DOHH2 (cell line): Measurements from ENCODE around the gene ASB13.

ENCODE experiments used
- H3F3A ChIP-seq: fragments of 200-600 bp; sonication (generic), shearing (Covaris generic); 2 replicates; pipeline ENCODE4 v1.6.0; 2016; ENCODE audit warnings: antibody characterized with exemption, mild to moderate bottlenecking; ENCODE audit not compliant: control insufficient read depth, insufficient read depth
- H3K27ac ChIP-seq: fragments of 200-600 bp; sonication (generic); 2 replicates; pipeline ENCODE4 v1.5.1; 2014; ENCODE audit warnings: low read depth, mild to moderate bottlenecking, low read length, moderate library complexity
- H3K27me3 ChIP-seq: fragments of 200-600 bp; sonication (generic); 2 replicates; pipeline ENCODE4 v1.6.1; 2014; ENCODE audit warnings: mild to moderate bottlenecking, low read length, mixed read lengths; ENCODE audit not compliant: control insufficient read depth
- H3K36me3 ChIP-seq: fragments of 200-600 bp; sonication (generic); 2 replicates; pipeline ENCODE4 v1.6.1; 2014; ENCODE audit warnings: mild to moderate bottlenecking, low read length, moderate library complexity, mixed read lengths; ENCODE audit not compliant: control insufficient read depth
- H3K4me1 ChIP-seq: fragments of 200-600 bp; sonication (generic); 2 replicates; pipeline ENCODE4 v1.6.1; 2014; ENCODE audit warnings: mild to moderate bottlenecking, low read length, mixed read lengths; ENCODE audit not compliant: control insufficient read depth
- H3K4me2 ChIP-seq: fragments of 200-600 bp; sonication (generic); 2 replicates; pipeline ENCODE4 v1.6.0; 2014; ENCODE audit warnings: mild to moderate bottlenecking, low read length, moderate library complexity
- H3K4me3 ChIP-seq: fragments of 200-600 bp; sonication (generic); 2 replicates; pipeline ENCODE4 v1.5.1; 2014; ENCODE audit warnings: mild to moderate bottlenecking, low read length, mixed read lengths
- H3K79me2 ChIP-seq: fragments of 200-600 bp; sonication (generic); 2 replicates; pipeline ENCODE4 v1.6.1; 2014; ENCODE audit warnings: mild to moderate bottlenecking, low read length, mixed read lengths; ENCODE audit not compliant: control insufficient read depth
- H3K9me2 ChIP-seq: fragments of 200-600 bp; sonication (generic); replicated peaks from 2 replicates; pipeline ENCODE4 v1.6.1; 2014; ENCODE audit warnings: mild to moderate bottlenecking, low read length, mixed read lengths; ENCODE audit not compliant: control insufficient read depth
- H3K9me3 ChIP-seq: fragments of 200-600 bp; sonication (generic); 2 replicates; pipeline ENCODE4 v1.6.1; 2014; ENCODE audit warnings: antibody characterized with exemption, low read length, mixed read lengths; ENCODE audit not compliant: control insufficient read depth, insufficient read depth
- H4K20me1 ChIP-seq: fragments of 200-600 bp; sonication (generic); 2 replicates; pipeline ENCODE4 v1.6.0; 2014; ENCODE audit warnings: low read depth, mild to moderate bottlenecking, antibody characterized with exemption, low read length, moderate library complexity; ENCODE audit not compliant: control insufficient read depth, insufficient read depth
- CTCF ChIP-seq: fragments of 200-600 bp; sonication (generic); IDR thresholded peaks from one replicate; pipeline ENCODE4 v1.5.1; 2014; ENCODE audit warnings: antibody characterized with exemption, mild to moderate bottlenecking, low read depth, low read length; ENCODE audit not compliant: poor library complexity, severe bottlenecking
- EZH2phosphoT487 ChIP-seq: fragments of 200-600 bp; sonication (generic); IDR thresholded peaks from 2 replicates; pipeline ENCODE4 v1.6.1; 2017; ENCODE audit warnings: borderline replicate concordance, mild to moderate bottlenecking, antibody characterized with exemption, low read length, moderate library complexity, mixed read lengths

The ASB13 gene

DNA sequence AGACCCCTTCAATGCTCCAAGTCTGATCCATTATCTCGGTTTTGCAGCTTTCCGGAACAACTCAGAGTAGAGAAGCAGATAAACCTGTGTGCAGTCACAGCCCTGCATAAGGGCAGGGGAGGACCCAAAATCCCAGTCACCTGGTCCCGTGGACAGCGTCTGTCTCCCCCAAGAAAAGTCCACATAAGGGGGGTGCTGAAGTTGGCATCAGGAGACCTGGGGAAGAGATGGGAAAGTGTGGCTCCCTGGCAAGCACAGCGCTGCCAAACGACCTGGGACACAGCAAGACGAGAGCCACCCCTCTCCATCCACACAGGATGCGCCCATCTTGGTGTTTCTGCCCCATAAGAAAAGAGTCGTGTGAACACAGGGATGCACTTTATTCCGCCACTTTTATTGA is 27.9 kb downstream of the ASB13 start:
- H3F3A ChIP-seq, result peaks cover 9% of the 10 kb centered on the region; the same call in 1 of the 2 replicates
- no peak overlapping the region for H3K27ac ChIP-seq
- H3K9me2 ChIP-seq, result no peaks in the 10 kb centered on the region
- H3K4me1 ChIP-seq, result peaks cover 4% of the 10 kb centered on the region; the same call in 1 of the 2 replicates
- no peaks in the 10 kb centered on the region for H3K27me3 ChIP-seq
- H3K4me2 ChIP-seq, result no peak overlapping the region
- H4K20me1 ChIP-seq, result no peaks in the 10 kb centered on the region
- TF ChIP-seq EZH2phosphoT487 (no peak), CTCF (no peak)
- peaks cover 52% of the 10 kb centered on the region for H3K36me3 ChIP-seq
- H3K79me2 ChIP-seq, result no peaks in the 10 kb centered on the region
- no peaks in the 10 kb centered on the region for H3K9me3 ChIP-seq
- H3K4me3 ChIP-seq, result no peak overlapping the region

DNA sequence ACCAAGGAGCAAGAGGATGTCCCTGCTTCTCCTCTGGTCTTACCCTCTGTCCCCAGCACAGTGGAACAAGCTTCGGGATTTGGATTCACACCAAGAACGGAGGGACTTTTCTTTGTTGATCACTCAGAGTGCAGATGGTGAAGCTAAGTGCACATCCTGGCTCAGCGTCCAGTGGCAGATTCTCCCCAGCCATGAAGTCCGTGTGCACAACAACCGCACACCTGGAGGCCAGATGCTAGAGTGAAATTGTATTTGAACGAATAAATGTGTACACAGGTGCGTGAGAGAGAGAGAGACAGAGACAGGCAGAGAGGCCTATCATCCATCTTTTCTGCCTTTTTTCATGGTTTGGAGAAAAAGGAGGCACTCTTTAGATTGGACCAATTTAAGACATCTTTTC is 31.5 kb downstream of the ASB13 start:
- Histone ChIP-seq H4K20me1 (no peaks in the 10 kb centered on the region), H3K4me1 (peaks cover 14% of the 10 kb centered on the region), H3F3A (peaks cover 9% of the 10 kb centered on the region; the same call in 1 of the 2 replicates), H3K4me3 (no peak overlapping the region), H3K9me3 (no peaks in the 10 kb centered on the region), H3K9me2 (no peaks in the 10 kb centered on the region), H3K79me2 (no peaks in the 10 kb centered on the region), H3K4me2 (no peak overlapping the region), H3K27me3 (no peaks in the 10 kb centered on the region), H3K27ac (no peak overlapping the region), H3K36me3 (peaks cover 18% of the 10 kb centered on the region)
- TF ChIP-seq EZH2phosphoT487, result no peak
- TF ChIP-seq CTCF, result no peak

DNA sequence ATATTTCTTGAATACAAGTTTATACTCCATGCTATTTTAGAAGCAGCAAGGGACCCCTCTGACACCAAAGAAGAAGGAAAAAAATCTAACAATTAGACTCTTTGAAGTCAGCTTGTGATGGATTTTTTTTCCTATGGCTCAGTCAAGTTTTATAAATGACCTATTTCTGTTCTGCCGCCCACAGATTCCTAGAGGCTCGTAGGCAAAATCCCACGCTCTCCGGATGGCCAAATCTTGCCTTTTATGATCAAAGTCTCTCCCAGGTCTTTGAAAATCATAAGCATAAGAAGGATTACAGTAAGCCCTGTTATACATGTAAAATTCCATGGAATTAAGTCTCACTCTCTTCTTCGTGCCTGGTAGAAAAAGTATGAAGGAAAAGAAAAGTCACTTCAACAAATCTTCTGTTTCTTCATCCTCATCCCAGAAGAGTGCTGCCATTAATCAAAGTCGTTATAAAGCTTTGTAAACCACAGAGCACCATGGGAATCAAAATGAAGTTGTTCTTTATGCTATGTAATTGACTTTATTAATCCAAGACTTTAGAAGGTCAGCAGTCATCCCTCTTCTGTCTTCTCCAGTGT is 33.1 kb downstream of the ASB13 start:
- H3K27ac ChIP-seq, result no peak overlapping the region
- H3K27me3 ChIP-seq, result no peaks in the 10 kb centered on the region
- no peaks in the 10 kb centered on the region for H3K9me3 ChIP-seq
- no peaks in the 10 kb centered on the region for H3K9me2 ChIP-seq
- H3K36me3 ChIP-seq, result peaks cover 1% of the 10 kb centered on the region
- peaks cover 9% of the 10 kb centered on the region; the same call in 1 of the 2 replicates for H3F3A ChIP-seq
- H3K4me3 ChIP-seq, result no peak overlapping the region
- TF ChIP-seq CTCF (no peak), EZH2phosphoT487 (no peak)
- H3K4me1 ChIP-seq, result peaks cover 31% of the 10 kb centered on the region
- H3K79me2 ChIP-seq, result no peaks in the 10 kb centered on the region; the same call in 1 of the 2 replicates
- no peak overlapping the region for H3K4me2 ChIP-seq
- H4K20me1 ChIP-seq, result no peaks in the 10 kb centered on the region
